ENCODE measurements around the gene PIGT. TPM values are rescaled to one million over a fixed set of nuclear protein-coding genes. Genes with fewer than 3 reads are reported as not detected.

PIGT gene
- total RNA-seq, 1 experiment from 2014 or later, result 73.9 TPM

DNA sequence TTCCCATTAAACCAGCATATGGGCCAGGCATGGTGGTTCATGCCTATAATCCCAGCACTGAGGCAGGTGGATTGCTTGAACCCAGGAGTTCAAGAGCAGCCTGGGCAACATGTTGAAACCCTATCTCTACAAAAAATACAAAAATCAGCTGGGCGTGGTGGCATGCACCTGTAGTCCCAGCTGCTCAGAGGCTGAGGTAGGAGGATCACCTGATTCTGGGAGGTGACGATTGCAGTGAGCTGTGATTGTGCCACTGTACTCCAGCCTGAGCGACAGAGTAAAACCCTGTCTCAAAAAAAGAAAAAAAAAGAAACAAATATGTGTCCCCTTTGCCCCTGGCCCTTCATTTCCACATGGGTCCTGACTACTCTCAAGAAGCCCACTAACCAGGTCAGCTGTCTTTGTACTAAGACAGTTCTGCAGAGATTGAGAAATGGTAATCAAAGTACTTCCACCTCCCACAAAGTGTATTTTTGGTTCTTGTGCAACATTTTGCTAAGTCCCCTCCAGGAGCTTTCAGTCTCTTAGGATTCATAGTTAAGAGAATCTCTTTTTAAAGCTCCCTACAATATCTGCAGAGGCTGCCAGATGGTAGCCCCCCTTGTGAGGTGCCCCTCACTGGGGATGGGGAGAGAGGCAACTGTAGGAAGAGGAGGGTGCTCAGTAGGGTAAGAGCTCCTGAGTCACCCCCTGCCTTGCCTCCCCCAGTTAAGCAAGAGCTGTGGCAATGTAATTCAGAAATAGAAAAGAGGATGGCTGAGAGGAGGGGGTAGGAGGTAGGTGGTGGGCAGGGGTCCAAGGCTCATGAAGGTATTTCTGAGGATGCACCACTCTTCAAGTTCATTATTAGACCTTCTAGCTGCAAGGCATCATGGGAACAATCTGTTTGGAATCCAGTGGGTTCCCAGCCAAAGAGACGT, 37.1 kb downstream of the PIGT start:
- Histone ChIP-seq H2BK12ac (ENCODE audit: insufficient read length, low read depth, low read length) (no peak overlapping the region), H3K27ac (ENCODE audit: insufficient read length, low read depth, low read length) (no peak overlapping the region), H2AFZ (ENCODE audit: low read length) (no peak overlapping the region), H2AK5ac (ENCODE audit: insufficient read length, low read length) (no peak overlapping the region), H3K18ac (ENCODE audit: insufficient read length, low read depth, low read length) (no peak overlapping the region), H3K4me2 (ENCODE audit: insufficient read depth, insufficient read length, low read length) (no peak overlapping the region), H3K14ac (ENCODE audit: insufficient read depth, low read length) (no peak overlapping the region), H3K9me3 (ENCODE audit: control insufficient read depth, low read depth, low read length) (no peaks in the 10 kb centered on the region), H3K9ac (ENCODE audit: extremely low read depth, insufficient read length, low read length) (no peak overlapping the region), H3K27me3 (ENCODE audit: insufficient read depth, low read length) (no peaks in the 10 kb centered on the region), H4K5ac (ENCODE audit: insufficient read length, low read depth, low read length) (no peak overlapping the region), H3K23me2 (ENCODE audit: insufficient read length, low read depth, low read length, poor library complexity, severe bottlenecking) (no peaks in the 10 kb centered on the region), H3K79me1 (ENCODE audit: insufficient read depth, low read depth, low read length, poor library complexity, severe bottlenecking) (no peaks in the 10 kb centered on the region), H3T11ph (ENCODE audit: low read length) (no peak overlapping the region), H4K91ac (ENCODE audit: insufficient read length, low read depth, low read length) (no peak overlapping the region), H4K8ac (replicated peaks; ENCODE audit: insufficient read length, low read depth, low read length) (no peak overlapping the region), H2BK120ac (ENCODE audit: low read depth, low read length, poor library complexity, severe bottlenecking) (no peak overlapping the region), H3K79me2 (ENCODE audit: insufficient read depth, low read length) (no peaks in the 10 kb centered on the region), H2BK5ac (ENCODE audit: insufficient read length, low read length) (no peak overlapping the region), H3K23ac (ENCODE audit: insufficient read length, low read depth, low read length) (no peak overlapping the region), H2BK20ac (ENCODE audit: low read depth, low read length, poor library complexity, severe bottlenecking) (no peak overlapping the region), H4K20me1 (ENCODE audit: control insufficient read depth, insufficient read depth, insufficient read length) (no peaks in the 10 kb centered on the region), H3K4me1 (ENCODE audit: insufficient read depth, low read length) (no peaks in the 10 kb centered on the region), H3K4ac (ENCODE audit: low read depth, low read length) (no peak overlapping the region), H2BK15ac (ENCODE audit: low read depth, low read length) (no peak overlapping the region), H3K56ac (ENCODE audit: insufficient read length, low read depth, low read length) (no peak overlapping the region)
- Mint-ChIP-seq H3K9me3 (no peaks in the 10 kb centered on the region), H3K4me3 (no peak overlapping the region), H3K36me3 (ENCODE audit: insufficient read depth in 1 of 3, low read depth in 3 of 3) (no peaks in the 10 kb centered on the region), H3K27me3 (ENCODE audit: low read depth) (peaks cover 7% of the 10 kb centered on the region; the same call in 1 of the 2 replicates), H3K27ac (no peak overlapping the region), H3K4me1 (peaks cover 9 to 13% of the 10 kb centered on the region in 2 experiments; a peak in 3 of 4 replicates)
- TF ChIP-seq, protein P1, sequence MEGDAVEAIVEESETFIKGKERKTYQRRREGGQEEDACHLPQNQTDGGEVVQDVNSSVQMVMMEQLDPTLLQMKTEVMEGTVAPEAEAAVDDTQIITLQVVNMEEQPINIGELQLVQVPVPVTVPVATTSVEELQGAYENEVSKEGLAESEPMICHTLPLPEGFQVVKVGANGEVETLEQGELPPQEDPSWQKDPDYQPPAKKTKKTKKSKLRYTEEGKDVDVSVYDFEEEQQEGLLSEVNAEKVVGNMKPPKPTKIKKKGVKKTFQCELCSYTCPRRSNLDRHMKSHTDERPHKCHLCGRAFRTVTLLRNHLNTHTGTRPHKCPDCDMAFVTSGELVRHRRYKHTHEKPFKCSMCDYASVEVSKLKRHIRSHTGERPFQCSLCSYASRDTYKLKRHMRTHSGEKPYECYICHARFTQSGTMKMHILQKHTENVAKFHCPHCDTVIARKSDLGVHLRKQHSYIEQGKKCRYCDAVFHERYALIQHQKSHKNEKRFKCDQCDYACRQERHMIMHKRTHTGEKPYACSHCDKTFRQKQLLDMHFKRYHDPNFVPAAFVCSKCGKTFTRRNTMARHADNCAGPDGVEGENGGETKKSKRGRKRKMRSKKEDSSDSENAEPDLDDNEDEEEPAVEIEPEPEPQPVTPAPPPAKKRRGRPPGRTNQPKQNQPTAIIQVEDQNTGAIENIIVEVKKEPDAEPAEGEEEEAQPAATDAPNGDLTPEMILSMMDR (conservative IDR thresholded peaks at IDR 0.05), result no peak
- no peak for DNase-seq
- no CpG with 5 or more reads among the region's 4 CpGs for WGBS (ENCODE audit: extremely low coverage, insufficient read length, low lambda C conversion rate)

Data from H9 (cell line).